Breast epithelium (tissue), 4 donors: ENCODE measurements around the gene PGGT1B. TPM values are rescaled to one million over a fixed set of nuclear protein-coding genes. Genes with fewer than 3 reads are reported as not detected.

Experiments used
- DNase-seq, 2 donors: peaks; one replicate each; pipeline ENCODE4 v3.0.0-alpha.2; 2019; ENCODE audit warnings: low spot score in 2 of 2
- H3K27ac ChIP-seq, 2 donors: fragments of 200-600 bp; sonication (generic) in 1 of 2; one replicate each; pipeline ENCODE4 v1.5.1; 2016 to 2019; ENCODE audit warnings: mild to moderate bottlenecking in 1 of 2
- H3K27me3 ChIP-seq, 2 donors: fragments of 200-600 bp; sonication (generic) in 1 of 2; one replicate each; pipeline versions ENCODE4 v1.5.1 to v1.6.0; 2017 to 2019; ENCODE audit warnings: control low read depth in 1 of 2, mild to moderate bottlenecking in 1 of 2
- H3K36me3 ChIP-seq: fragments of 200-600 bp; one replicate; pipeline ENCODE4 v1.5.1; 2019
- H3K4me1 ChIP-seq, 2 donors: fragments of 200-600 bp; sonication (generic); one replicate each; pipeline ENCODE4 v1.5.1; 2016 to 2019; ENCODE audit warnings: control low read depth in 1 of 2
- H3K4me3 ChIP-seq, 3 donors: fragments of 200-600 bp; sonication (generic); 1 replicate in 2 of 3; 2 replicates in 1 of 3; pipeline ENCODE4 v1.5.1; 2016 to 2019; ENCODE audit warnings: mild to moderate bottlenecking in 3 of 3, moderate library complexity in 2 of 3
- H3K9me3 ChIP-seq, 2 donors: fragments of 200-600 bp; sonication (generic) in 1 of 2; one replicate each; pipeline ENCODE4 v1.5.1; 2016 to 2019; ENCODE audit warnings: control low read depth in 1 of 2
- CTCF ChIP-seq, 3 donors: fragments of 450-650 bp; IDR thresholded peaks; one replicate each; pipeline ENCODE4 v1.5.1; 2016 to 2017; ENCODE audit warnings: antibody characterized with exemption in 3 of 3, mild to moderate bottlenecking in 3 of 3, moderate library complexity in 3 of 3
- POLR2A ChIP-seq: fragments of 450-650 bp; IDR thresholded peaks from one replicate; pipeline ENCODE4 v1.6.1; 2016; ENCODE audit warnings: antibody characterized with exemption, mild to moderate bottlenecking, moderate library complexity
- POLR2AphosphoS5 ChIP-seq, 3 donors: sonication (generic); formaldehyde crosslinking; IDR thresholded peaks; one replicate each; pipeline ENCODE4 v1.6.1; 2017; ENCODE audit warnings: antibody characterized with exemption in 3 of 3
- intact Hi-C: fragments of 100-400 bp; cut with DNase I; formaldehyde crosslinking; loops from one replicate; pipeline ENCODE4 v1.15.1; 2023; ENCODE audit warnings: low total_unique reads
- total RNA-seq, 3 donors: library from RNA; depleted of rRNA; stranded (reverse); fragments of >200 nt; gene quantifications; one replicate each; pipeline ENCODE4 v1.1.0, GENCODE V29; 2016

Gene PGGT1B
- total RNA-seq, 3 donors from 2014 or later, result 12.6 to 15.7 (median 15.7) TPM

- Histone ChIP-seq H3K27me3 (no peaks in the 10 kb centered on the region), H3K9me3 (no peaks in the 10 kb centered on the region), H3K4me3 (no peak overlapping the region), H3K4me1 (no peaks in the 10 kb centered on the region), H3K36me3 (no peaks in the 10 kb centered on the region), H3K27ac (no peak overlapping the region)
- DNase-seq, result no peak
- TF ChIP-seq CTCF (IDR thresholded peaks at IDR 0.05) (no peak), POLR2AphosphoS5 (IDR thresholded peaks at IDR 0.05) (no peak), POLR2A (no peak)
- intact Hi-C loops, result no loop called here
Measured at GRCh38 chr5:115194676-115195075, 68.0 kb downstream of the PGGT1B start.

GRCh38 chr5:115193295-115193694 lies 69.4 kb downstream of the PGGT1B start:
- Histone ChIP-seq H3K4me1 (no peaks in the 10 kb centered on the region), H3K4me3 (no peak overlapping the region), H3K36me3 (no peaks in the 10 kb centered on the region), H3K27me3 (no peaks in the 10 kb centered on the region), H3K9me3 (no peaks in the 10 kb centered on the region), H3K27ac (no peak overlapping the region)
- intact Hi-C loops, result no loop called here
- no peak for TF ChIP-seq POLR2A
- no peak for TF ChIP-seq CTCF (IDR thresholded peaks at IDR 0.05)
- no peak for TF ChIP-seq POLR2AphosphoS5 (IDR thresholded peaks at IDR 0.05)
- no peak for DNase-seq

- Histone ChIP-seq H3K27ac (no peak overlapping the region), H3K36me3 (no peaks in the 10 kb centered on the region), H3K9me3 (no peaks in the 10 kb centered on the region), H3K4me1 (no peaks in the 10 kb centered on the region), H3K4me3 (no peak overlapping the region), H3K27me3 (no peaks in the 10 kb centered on the region)
- TF ChIP-seq POLR2AphosphoS5 (IDR thresholded peaks at IDR 0.05), result no peak
- TF ChIP-seq CTCF (IDR thresholded peaks at IDR 0.05), result no peak
- TF ChIP-seq POLR2A, result no peak
- DNase-seq, result no peak
- intact Hi-C loops, result no loop called here
Measured at GRCh38 chr5:115192098-115192497, 70.6 kb downstream of the PGGT1B start.

- Histone ChIP-seq H3K9me3 (no peaks in the 10 kb centered on the region), H3K27ac (no peak overlapping the region), H3K4me1 (no peaks in the 10 kb centered on the region), H3K36me3 (no peaks in the 10 kb centered on the region), H3K27me3 (no peaks in the 10 kb centered on the region), H3K4me3 (no peak overlapping the region)
- intact Hi-C loops, result no loop called here
- DNase-seq, result no peak
- TF ChIP-seq POLR2AphosphoS5 (IDR thresholded peaks at IDR 0.05) (no peak), POLR2A (no peak), CTCF (IDR thresholded peaks at IDR 0.05) (no peak)
Measured at GRCh38 chr5:115191474-115192031, 71.1 kb downstream of the PGGT1B start.

GRCh38 chr5:115190388-115190787 lies 72.3 kb downstream of the PGGT1B start:
- Histone ChIP-seq H3K4me1 (no peaks in the 10 kb centered on the region), H3K4me3 (no peak overlapping the region), H3K27ac (no peak overlapping the region), H3K9me3 (no peaks in the 10 kb centered on the region), H3K36me3 (no peaks in the 10 kb centered on the region), H3K27me3 (no peaks in the 10 kb centered on the region)
- TF ChIP-seq CTCF (IDR thresholded peaks at IDR 0.05) (no peak), POLR2AphosphoS5 (IDR thresholded peaks at IDR 0.05) (no peak), POLR2A (no peak)
- intact Hi-C loops, result no loop called here
- DNase-seq, result no peak
